Calu3 (cell line): ENCODE measurements around the gene BUD31. TPM values are rescaled to one million over a fixed set of nuclear protein-coding genes. Genes with fewer than 3 reads are reported as not detected.
"Not testable (repeated sequence)": the region's sequence is repeated elsewhere in the genome, so short reads cannot be mapped to it uniquely, and the experiment has no call there.

ENCODE experiments used
- BruUV-seq: library from RNA; stranded (reverse); fragments of 400-500 nt; replicated peaks from 2 replicates; lab custom pipeline; 2021; lab: Mats Ljungman, UMichigan
- CTCF ChIA-PET: fragments of 300-600 bp; sonication (Branson Sonifier 250); formaldehyde crosslinking; loops from one replicate; lab custom pipeline; 2022; ENCODE audit warnings: antibody characterized with exemption; lab: Charles Lee
- DNase-seq: peaks from one replicate; pipeline ENCODE4 v3.0.0; 2022
- H3K27ac Mint-ChIP-seq: one replicate; pipeline ENCODE4 v1.8.0; 2022; ENCODE audit warnings: mixed read lengths; ENCODE audit not compliant: unreplicated experiment
- H3K27me3 Mint-ChIP-seq: one replicate; pipeline ENCODE4 v1.8.0; 2022; ENCODE audit warnings: mixed read lengths; ENCODE audit not compliant: unreplicated experiment
- H3K36me3 Mint-ChIP-seq: one replicate; pipeline ENCODE4 v1.8.0; 2022; ENCODE audit warnings: mild to moderate bottlenecking, moderate library complexity, mixed read lengths; ENCODE audit not compliant: insufficient read depth, unreplicated experiment
- H3K4me1 Mint-ChIP-seq: one replicate; pipeline ENCODE4 v1.8.0; 2022; ENCODE audit warnings: mild to moderate bottlenecking, low read depth, mixed read lengths; ENCODE audit not compliant: unreplicated experiment
- H3K4me3 Mint-ChIP-seq: one replicate; pipeline ENCODE4 v1.8.0; 2022; ENCODE audit warnings: mild to moderate bottlenecking, low read depth, moderate library complexity, mixed read lengths; ENCODE audit not compliant: unreplicated experiment
- H3K9me3 Mint-ChIP-seq: one replicate; pipeline ENCODE4 v1.8.0; 2022; ENCODE audit warnings: low read depth, mixed read lengths; ENCODE audit not compliant: unreplicated experiment
- CTCF ChIP-seq: fragments of 200-600 bp; IDR thresholded peaks from one replicate; pipeline ENCODE4 v1.8.0; 2022; ENCODE audit warnings: antibody characterized with exemption; ENCODE audit not compliant: unreplicated experiment
- intact Hi-C: fragments of 100-400 bp; cut with micrococcal nuclease; formaldehyde crosslinking; loops from one replicate; pipeline ENCODE4 v1.10.0; 2022; ENCODE audit not compliant: unreplicated experiment
- total RNA-seq: library from RNA; stranded (reverse); gene quantifications from 2 replicates; pipeline ENCODE4 v1.2.3, GENCODE V29; 2022

The BUD31 gene
- total RNA-seq, 1 experiment from 2014 or later = 82.7 TPM

GRCh38 chr7:99410635-99411034, 1.9 kb downstream of the BUD31 start:
- no TSS peak for BruUV-seq
- H3K27me3 Mint-ChIP-seq = no peaks in the 10 kb centered on the region
- intact Hi-C loops = no loop called here
- no peak overlapping the region for H3K27ac Mint-ChIP-seq
- H3K4me3 Mint-ChIP-seq = peak overlapping the region; percentile 92
- CTCF ChIA-PET = no interaction called here
- peaks cover 12% of the 10 kb centered on the region for H3K4me1 Mint-ChIP-seq
- no peak for TF ChIP-seq CTCF
- H3K36me3 Mint-ChIP-seq = peaks cover 64% of the 10 kb centered on the region
- no peak for DNase-seq
- H3K9me3 Mint-ChIP-seq = peaks cover 3% of the 10 kb centered on the region

GRCh38 chr7:99415513-99416127, 6.9 kb downstream of the BUD31 start:
- CTCF ChIA-PET, H3K9me3 Mint-ChIP-seq, H3K4me1 Mint-ChIP-seq, intact Hi-C loops, H3K4me3 Mint-ChIP-seq, H3K27ac Mint-ChIP-seq, H3K27me3 Mint-ChIP-seq, BruUV-seq: not testable (repeated sequence)
- peak; percentile 37 for TF ChIP-seq CTCF
- peaks cover 74% of the 10 kb centered on the region for H3K36me3 Mint-ChIP-seq
- DNase-seq = peak; percentile 62

GRCh38 chr7:99418260-99418659, 9.5 kb downstream of the BUD31 start:
- no TSS peak for BruUV-seq
- no peak for TF ChIP-seq CTCF
- DNase-seq = no peak
- CTCF ChIA-PET = no interaction called here
- peaks cover 3% of the 10 kb centered on the region for H3K9me3 Mint-ChIP-seq
- intact Hi-C loops = no loop called here
- H3K4me1 Mint-ChIP-seq = peaks cover 7% of the 10 kb centered on the region
- H3K4me3 Mint-ChIP-seq = no peak overlapping the region
- peaks cover 68% of the 10 kb centered on the region for H3K36me3 Mint-ChIP-seq
- H3K27me3 Mint-ChIP-seq = no peaks in the 10 kb centered on the region
- no peak overlapping the region for H3K27ac Mint-ChIP-seq

- intact Hi-C loops = no loop called here
- TF ChIP-seq CTCF = no peak
- Mint-ChIP-seq H3K4me1 (peaks cover 7% of the 10 kb centered on the region), H3K27ac (no peak overlapping the region), H3K9me3 (peaks cover 3% of the 10 kb centered on the region), H3K27me3 (no peaks in the 10 kb centered on the region), H3K36me3 (peaks cover 67% of the 10 kb centered on the region), H3K4me3 (no peak overlapping the region)
- no TSS peak for BruUV-seq
- no peak for DNase-seq
- CTCF ChIA-PET = no interaction called here
Observed at GRCh38 chr7:99419323-99420021, 10.7 kb downstream of the BUD31 start.
